ENCODE results near the gene HSPE1. TPM values are rescaled to one million over a fixed set of nuclear protein-coding genes. Genes with fewer than 3 reads are reported as not detected.

The HSPE1 gene
- total and polyA plus RNA-seq, 2 of the 8 experiments (the other 6 are each of a cell fraction or from before 2014, with no cell fraction given): 206 to 377 TPM

GRCh38 chr2:197460649-197461048 is 39.5 kb upstream of the HSPE1 start (continued):
- TF ChIP-seq CHD7 (IDR thresholded peaks at IDR 0.05; ENCODE audit: insufficient replicate concordance, low read length) (no peak), EZH2 (IDR thresholded peaks at IDR 0.05; ENCODE audit: low read depth, low read length, severe bottlenecking) (no peak), ATF3 (IDR thresholded peaks at IDR 0.05; ENCODE audit: insufficient read depth, low read depth, low read length) (no peak), PHF8 (conservative IDR thresholded peaks at IDR 0.05; ENCODE audit: low read depth, low read length) (no peak), POLR2AphosphoS5 (IDR thresholded peaks at IDR 0.05; ENCODE audit: low read depth, low read length) (no peak), SIRT6 (IDR thresholded peaks at IDR 0.05; ENCODE audit: low read length) (no peak), KDM4A (IDR thresholded peaks at IDR 0.05; ENCODE audit: low read depth, low read length, severe bottlenecking) (no peak), HDAC6 (IDR thresholded peaks at IDR 0.05; ENCODE audit: low read depth, low read length) (no peak), JUND (IDR thresholded peaks at IDR 0.05; ENCODE audit: low read length) (no peak)
